Effector CD4-positive, alpha-beta T cell (primary cell): ENCODE data around the gene COL3A1.

Experiments used
- DNase-seq: peaks from one replicate; pipeline ENCODE4 v3.0.0-alpha.2; 2020

The COL3A1 gene

GRCh38 chr2:188976545-188977268 lies 2.5 kb downstream of the COL3A1 start:
- DNase-seq: no peak

DNA sequence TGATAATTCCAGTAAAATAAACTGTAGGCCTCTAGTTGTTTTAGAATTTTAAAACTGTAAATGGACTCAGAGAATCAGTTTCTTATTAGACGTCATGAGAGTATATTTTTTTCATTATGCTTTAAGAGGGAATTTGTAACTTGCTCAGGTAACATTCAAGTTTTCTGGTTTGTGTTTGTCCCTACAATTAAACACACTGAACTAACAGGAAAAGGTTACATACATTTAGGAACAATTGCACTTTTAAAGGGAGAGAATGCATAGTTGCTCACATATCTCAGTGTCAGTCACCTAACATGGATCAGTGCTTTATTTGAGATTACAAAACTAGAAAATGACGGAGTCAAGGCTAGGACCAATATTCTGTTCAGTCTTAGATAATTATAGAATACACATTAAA lies 3.1 kb downstream of the COL3A1 start:
- no peak for DNase-seq

GRCh38 chr2:188978291-188979081 lies 4.3 kb downstream of the COL3A1 start:
- no peak for DNase-seq

DNA sequence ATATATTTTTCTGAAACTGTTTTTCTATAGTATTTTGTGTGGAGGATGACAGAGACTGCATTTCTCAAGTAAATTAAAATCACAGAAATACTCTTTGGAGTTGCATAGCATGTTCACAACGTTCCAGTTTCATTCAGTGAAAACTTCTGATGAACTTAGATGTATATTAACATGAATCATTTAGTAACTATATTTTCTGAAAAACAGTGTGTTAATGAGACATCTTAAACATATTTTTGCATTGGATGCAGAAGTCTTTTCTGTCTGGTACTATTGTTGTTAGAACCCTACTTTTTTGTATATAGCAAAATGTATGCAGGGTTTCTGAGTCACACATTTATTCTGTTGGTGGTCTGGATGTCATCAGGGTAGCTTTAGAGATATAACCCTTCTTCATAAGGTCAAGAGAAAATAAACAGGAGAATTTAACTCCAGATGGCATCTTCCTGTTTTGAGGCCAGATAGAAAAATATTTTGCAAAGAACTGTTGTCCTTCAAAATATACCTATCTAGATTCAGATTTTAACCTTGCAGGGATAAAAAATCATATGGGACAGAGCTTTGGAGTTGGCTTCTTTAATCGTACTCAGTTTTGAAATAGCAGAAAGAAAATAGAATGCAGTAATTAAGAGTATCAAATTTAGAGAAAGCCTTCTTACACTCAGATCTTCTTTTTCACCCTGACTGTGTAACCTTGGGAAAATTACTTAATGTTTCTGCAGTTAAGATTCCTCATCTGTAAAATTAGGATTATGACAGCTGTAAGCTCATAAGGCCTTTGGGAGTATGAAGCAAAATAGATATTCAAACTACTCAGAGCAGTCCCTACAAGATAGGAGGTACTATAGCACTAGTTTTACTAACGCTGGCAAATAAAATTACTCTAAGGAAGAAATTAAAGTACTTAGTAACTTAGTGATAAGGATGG lies 5.3 kb downstream of the COL3A1 start:
- no peak for DNase-seq

- DNase-seq: no peak
These were observed 9.4 kb downstream of the COL3A1 start for GRCh38 chr2:188983427-188984064.

DNA sequence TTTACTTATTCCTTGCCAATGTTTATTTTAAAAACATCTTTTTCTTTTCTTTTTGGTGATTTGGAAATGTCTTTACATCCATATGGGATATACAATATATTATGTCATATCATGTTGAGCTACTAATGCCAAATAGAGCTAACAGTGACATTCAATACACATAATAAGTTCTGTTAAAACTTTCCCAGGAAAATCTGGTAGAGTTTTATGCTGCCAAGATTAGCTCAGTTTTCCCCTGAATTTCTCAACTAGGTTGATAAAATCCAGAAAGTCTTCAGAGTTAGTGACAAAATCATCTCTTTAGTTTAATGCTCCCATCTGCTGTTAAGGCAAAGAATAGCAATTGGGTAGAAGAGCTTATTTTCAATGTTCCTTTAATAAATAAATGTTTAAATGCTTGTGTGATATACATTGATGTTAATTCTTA lies 9.9 kb downstream of the COL3A1 start:
- no peak for DNase-seq

- no peak for DNase-seq
These were observed 10.5 kb downstream of the COL3A1 start for GRCh38 chr2:188984680-188985079.

- no peak for DNase-seq
These were observed 12.7 kb downstream of the COL3A1 start for GRCh38 chr2:188986839-188987238.

DNA sequence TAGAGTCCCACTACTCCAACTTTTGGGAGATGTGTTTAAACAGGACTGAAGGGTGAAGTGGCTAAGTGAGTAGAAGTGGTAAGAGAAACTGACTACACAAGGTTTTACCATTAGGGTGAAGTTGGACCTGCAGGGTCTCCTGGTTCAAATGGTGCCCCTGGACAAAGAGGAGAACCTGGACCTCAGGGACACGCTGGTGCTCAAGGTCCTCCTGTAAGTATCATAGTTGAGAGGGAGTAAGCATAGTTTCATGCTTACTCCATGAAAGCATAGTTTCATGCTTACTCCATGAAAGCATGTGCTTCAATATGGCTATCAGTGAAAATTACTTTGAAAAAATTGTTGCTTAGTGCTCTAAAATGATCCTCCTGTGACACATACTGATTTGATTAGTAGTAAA lies 19.1 kb downstream of the COL3A1 start:
- DNase-seq: no peak

DNA sequence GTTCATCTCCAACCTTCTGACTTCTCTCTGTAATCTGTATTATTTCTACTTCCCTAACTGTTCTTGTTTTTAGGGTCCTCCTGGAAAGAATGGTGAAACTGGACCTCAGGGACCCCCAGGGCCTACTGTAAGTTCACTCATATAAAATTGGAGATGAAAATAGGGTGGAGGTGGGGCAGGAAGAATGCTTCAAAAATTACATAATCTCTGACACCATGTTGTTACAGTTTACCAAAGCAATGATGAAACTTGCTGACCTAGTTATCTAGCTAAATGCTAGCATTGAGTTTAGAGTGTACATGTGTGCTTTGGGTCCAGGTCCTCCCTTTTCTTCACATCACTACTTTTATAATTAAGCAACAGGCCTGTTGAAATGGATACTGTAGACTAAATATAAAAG lies 23.1 kb downstream of the COL3A1 start:
- no peak for DNase-seq

GRCh38 chr2:189000221-189000620 lies 26.0 kb downstream of the COL3A1 start:
- no peak for DNase-seq

DNA sequence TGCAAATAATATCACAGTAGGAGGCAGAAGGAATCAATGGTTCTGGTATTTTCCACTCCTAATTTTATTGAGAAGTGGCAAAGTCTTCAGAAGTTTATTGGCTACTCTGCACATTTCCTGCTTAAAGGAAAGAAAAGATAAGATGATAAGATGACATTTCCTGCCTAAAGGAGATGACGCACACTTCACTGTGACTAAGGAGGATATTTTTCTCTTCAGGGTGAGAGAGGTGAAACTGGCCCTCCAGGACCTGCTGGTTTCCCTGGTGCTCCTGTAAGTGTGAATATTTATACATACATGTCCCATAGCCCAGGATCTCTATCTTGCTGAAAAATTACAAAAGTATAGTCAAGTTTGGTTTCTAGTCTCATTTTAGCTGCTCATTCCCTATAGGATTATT lies 27.9 kb downstream of the COL3A1 start:
- no peak for DNase-seq

DNA sequence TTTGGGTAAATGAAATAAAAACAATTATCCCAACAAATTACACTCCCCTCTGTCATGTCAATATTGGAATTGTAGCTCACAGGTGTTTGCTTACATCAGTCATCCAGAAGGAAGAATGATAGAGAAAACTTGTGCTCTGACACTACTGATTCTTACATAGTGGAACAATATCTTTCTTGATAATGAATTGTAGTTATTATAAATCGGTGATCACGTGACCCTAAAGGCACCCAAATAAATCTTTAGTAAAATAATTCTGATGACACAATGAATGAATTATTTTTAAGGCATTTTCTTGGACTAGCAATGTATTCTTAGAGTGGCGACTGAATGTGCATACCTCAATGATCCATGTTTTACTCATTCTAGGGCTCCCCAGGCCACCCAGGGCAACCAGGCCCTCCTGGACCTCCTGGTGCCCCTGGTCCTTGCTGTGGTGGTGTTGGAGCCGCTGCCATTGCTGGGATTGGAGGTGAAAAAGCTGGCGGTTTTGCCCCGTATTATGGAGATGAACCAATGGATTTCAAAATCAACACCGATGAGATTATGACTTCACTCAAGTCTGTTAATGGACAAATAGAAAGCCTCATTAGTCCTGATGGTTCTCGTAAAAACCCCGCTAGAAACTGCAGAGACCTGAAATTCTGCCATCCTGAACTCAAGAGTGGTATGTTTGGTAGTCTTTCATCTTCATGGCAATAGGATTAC lies 34.5 kb downstream of the COL3A1 start:
- no peak for DNase-seq

- no peak for DNase-seq
These were observed 36.4 kb downstream of the COL3A1 start for GRCh38 chr2:189010536-189010935.

DNA sequence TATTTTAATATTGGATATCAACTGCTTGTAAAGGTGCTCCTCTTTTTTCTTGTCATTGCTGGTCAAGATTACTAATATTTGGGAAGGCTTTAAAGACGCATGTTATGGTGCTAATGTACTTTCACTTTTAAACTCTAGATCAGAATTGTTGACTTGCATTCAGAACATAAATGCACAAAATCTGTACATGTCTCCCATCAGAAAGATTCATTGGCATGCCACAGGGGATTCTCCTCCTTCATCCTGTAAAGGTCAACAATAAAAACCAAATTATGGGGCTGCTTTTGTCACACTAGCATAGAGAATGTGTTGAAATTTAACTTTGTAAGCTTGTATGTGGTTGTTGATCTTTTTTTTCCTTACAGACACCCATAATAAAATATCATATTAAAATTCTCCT lies 38.2 kb downstream of the COL3A1 start:
- no peak for DNase-seq

GRCh38 chr2:189013031-189013430 lies 38.9 kb downstream of the COL3A1 start:
- no peak for DNase-seq

- no peak for DNase-seq
These were observed 39.7 kb downstream of the COL3A1 start for GRCh38 chr2:189013671-189014448.

DNA sequence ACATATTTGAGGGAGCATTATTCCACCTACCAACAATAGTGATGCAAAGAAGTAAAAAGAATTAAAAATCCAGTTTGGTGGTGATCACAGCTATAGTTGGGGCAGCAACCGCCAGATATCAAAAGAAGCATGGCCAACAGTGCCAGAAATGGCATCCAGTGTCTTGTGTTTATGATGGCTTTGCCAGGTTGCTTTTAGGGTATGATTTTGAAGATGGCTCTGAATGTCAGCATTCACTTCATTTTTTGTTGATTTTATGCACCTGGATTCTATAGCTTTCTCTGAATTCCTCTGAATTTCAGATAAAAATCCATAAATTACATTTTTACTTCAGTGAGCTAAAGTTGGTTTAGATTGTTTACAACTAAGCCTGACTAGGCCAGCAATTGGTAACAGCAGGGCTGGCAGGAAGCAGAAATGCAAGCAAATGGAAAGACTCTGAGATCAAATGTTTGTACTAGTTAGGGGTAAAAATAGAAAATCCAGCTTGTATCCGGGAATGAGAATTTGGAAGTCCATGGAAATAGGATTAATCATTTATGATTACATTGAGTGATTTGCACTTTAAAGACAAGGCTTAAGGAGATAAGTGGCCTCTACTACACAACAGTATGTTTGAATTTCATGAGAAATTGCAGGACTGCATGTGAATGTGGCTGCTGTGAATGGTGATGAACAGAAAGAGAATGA lies 40.4 kb downstream of the COL3A1 start:
- no peak for DNase-seq

DNA sequence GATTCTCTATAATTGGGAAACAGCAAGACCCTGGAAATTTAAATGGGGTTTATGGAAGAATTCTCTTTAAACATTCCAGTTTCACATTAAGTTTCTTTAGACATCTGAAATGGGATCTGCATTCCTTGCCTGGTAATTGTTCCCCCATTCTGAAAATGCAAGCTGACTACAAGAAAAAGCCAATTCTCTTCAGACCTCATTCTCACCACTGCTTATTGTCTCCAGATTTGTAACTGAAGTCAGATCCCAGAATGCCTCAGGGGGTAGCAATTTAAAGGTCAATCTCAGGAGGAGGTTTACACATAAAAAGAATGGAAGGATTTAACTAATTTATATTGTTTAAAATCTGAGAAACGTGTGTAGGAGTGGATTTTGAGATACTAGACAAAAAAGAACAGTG lies 41.2 kb downstream of the COL3A1 start:
- no peak for DNase-seq

DNA sequence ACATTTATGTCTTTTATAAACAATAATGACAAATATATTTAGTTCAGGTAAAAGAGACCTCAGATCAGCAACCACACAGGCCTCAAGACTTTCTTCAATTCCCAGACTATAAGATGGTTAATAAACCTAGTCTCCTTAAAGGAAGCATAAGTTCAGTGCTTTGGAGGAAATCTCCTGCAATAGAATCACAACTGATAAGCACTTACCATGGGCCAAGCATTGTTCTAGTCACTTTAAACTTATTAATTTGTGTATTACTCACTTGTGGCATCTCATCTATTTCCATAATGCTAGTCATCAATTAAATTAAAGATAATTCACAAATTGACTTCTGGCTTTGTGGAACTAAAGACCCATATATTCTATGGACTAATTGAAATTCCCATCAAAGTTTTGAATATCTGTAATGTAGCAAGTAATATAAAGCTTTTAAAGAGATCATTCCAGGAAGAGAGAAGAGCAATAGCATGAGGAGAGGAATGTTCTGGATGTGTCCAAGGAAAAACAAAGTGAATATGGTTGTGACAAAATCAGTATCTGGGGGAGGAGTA lies 42.2 kb downstream of the COL3A1 start:
- no peak for DNase-seq
